Gastroesophageal sphincter (tissue), 4 donors: Measurements from ENCODE around the gene SAMD14. TPM values are rescaled to one million over a fixed set of nuclear protein-coding genes. Genes with fewer than 3 reads are reported as not detected.
A peak's percentile ranks its signal among the peaks of the same experiment; 100 is the strongest.

Source experiments
- ATAC-seq: fragments of 150-250 bp; one replicate; pipeline ENCODE4 v1.9.1; 2016; ENCODE audit warnings: mild to moderate bottlenecking, moderate library complexity
- H3K27ac ChIP-seq, 4 donors: fragments of 200-600 bp; sonication (generic) in 3 of 4; 1 replicate in 3 of 4; 2 replicates in 1 of 4; pipeline ENCODE4 v1.5.1; 2016 to 2019
- H3K27me3 ChIP-seq: fragments of 200-600 bp; sonication (generic); one replicate; pipeline ENCODE4 v1.5.1; 2019
- H3K36me3 ChIP-seq, 2 donors: fragments of 200-600 bp; sonication (generic); one replicate each; pipeline ENCODE4 v1.5.1; 2019; ENCODE audit warnings: control low read depth in 1 of 2
- H3K4me1 ChIP-seq, 3 donors: fragments of 200-600 bp; sonication (generic); 1 replicate in 2 of 3; 2 replicates in 1 of 3; pipeline ENCODE4 v1.5.1; 2016 to 2019; ENCODE audit warnings: control low read depth in 2 of 3
- H3K4me3 ChIP-seq, 2 donors: fragments of 200-600 bp; sonication (generic); one replicate each; pipeline ENCODE4 v1.5.1; 2019; ENCODE audit warnings: mild to moderate bottlenecking in 1 of 2, moderate library complexity in 1 of 2
- H3K9me3 ChIP-seq, 3 donors: fragments of 200-600 bp; sonication (generic); one replicate each; pipeline ENCODE4 v1.5.1; 2017 to 2019; ENCODE audit warnings: control low read depth in 2 of 3
- EP300 ChIP-seq: sonication (generic); formaldehyde crosslinking; IDR thresholded peaks from one replicate; pipeline ENCODE4 v1.6.1; 2017; ENCODE audit warnings: antibody characterized with exemption, mild to moderate bottlenecking
- POLR2A ChIP-seq, 2 donors: fragments of 450-650 bp; IDR thresholded peaks; one replicate each; pipeline ENCODE4 v1.6.1; 2017; ENCODE audit warnings: antibody characterized with exemption in 2 of 2, mild to moderate bottlenecking in 2 of 2, moderate library complexity in 1 of 2
- POLR2AphosphoS5 ChIP-seq: sonication (generic); formaldehyde crosslinking; IDR thresholded peaks from one replicate; pipeline ENCODE4 v1.6.1; 2017; ENCODE audit warnings: antibody characterized with exemption
- WGBS, 2 donors: methylation state at CpG; one replicate each; pipeline ENCODE4 v1.1.5; 2018; ENCODE audit warnings: low coverage in 1 of 2; 5-methylcytosine and 5-hydroxymethylcytosine counted together
- total RNA-seq, 4 donors: library from RNA; depleted of rRNA; stranded (reverse); fragments of >200 nt; gene quantifications; one replicate each; pipeline ENCODE4 v1.1.0, GENCODE V29; 2016
- TF ChIP-seq, protein P1 (sequence below), 4 experiments: fragments of 200-600 bp in 2 of 4; fragments of 450-650 bp in 2 of 4; sonication (generic) in 1 of 4; IDR thresholded peaks; one replicate each; pipeline ENCODE4 v1.5.1; 2017 to 2019; ENCODE audit warnings: antibody characterized with exemption in 4 of 4, mild to moderate bottlenecking in 2 of 4, moderate library complexity in 2 of 4

Gene SAMD14
- total RNA-seq, 4 donors from 2014 or later = 1.3 to 2.8 (median 2.3) TPM

DNA sequence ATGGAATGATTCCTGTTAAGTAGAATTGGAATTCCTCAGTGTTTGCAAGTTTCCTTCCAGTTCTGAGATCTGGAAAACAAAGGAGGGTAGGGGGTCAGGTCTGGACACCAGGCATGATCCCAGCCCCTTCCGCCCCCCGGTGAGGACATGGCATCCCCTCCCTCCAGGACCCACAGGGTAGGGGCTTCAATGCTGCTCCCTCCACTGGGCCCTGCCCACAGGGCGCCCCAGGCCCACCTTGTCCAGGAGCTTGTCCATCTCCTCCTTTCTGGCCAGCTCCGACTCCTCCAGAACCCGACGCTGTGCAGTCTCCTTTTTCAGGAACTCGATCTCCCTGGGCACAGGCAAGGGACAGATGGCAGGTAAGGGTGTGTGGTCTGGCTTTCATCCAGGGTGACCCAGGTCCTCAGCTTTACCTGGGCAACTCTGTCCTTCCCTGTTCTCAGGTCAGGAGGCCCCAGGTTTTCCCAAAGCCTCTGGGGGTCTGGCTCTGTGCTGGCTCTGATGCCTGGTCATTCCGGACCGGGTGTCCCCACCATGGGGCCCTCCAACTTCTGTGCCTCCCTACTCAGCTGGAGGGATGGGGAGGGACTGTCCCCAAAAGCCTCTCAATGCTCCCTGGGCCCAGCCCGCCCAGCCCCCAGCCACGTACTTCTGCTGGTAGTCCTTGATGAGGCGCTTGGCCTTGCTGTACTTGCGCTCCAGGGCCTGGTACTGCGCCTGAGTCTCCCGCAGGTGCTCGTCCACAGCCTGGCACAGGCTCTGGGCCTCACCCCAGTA lies 5.5 kb upstream of the SAMD14 start:
- TF ChIP-seq POLR2A (IDR thresholded peaks at IDR 0.05) = no peak
- no peak for TF ChIP-seq EP300
- TF ChIP-seq POLR2AphosphoS5 = no peak
- TF ChIP-seq, protein P1, sequence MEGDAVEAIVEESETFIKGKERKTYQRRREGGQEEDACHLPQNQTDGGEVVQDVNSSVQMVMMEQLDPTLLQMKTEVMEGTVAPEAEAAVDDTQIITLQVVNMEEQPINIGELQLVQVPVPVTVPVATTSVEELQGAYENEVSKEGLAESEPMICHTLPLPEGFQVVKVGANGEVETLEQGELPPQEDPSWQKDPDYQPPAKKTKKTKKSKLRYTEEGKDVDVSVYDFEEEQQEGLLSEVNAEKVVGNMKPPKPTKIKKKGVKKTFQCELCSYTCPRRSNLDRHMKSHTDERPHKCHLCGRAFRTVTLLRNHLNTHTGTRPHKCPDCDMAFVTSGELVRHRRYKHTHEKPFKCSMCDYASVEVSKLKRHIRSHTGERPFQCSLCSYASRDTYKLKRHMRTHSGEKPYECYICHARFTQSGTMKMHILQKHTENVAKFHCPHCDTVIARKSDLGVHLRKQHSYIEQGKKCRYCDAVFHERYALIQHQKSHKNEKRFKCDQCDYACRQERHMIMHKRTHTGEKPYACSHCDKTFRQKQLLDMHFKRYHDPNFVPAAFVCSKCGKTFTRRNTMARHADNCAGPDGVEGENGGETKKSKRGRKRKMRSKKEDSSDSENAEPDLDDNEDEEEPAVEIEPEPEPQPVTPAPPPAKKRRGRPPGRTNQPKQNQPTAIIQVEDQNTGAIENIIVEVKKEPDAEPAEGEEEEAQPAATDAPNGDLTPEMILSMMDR (IDR thresholded peaks at IDR 0.05) = no peak
- no CpG with 5 or more reads among the region's 16 CpGs for WGBS, 2 donors
- H3K4me3 ChIP-seq = no peak overlapping the region
- H3K27ac ChIP-seq = no peak overlapping the region
- no peaks in the 10 kb centered on the region for H3K9me3 ChIP-seq
- peaks cover 0 to 64% of the 10 kb centered on the region in 2 donors for H3K36me3 ChIP-seq
- no peak for ATAC-seq
- no peaks in the 10 kb centered on the region for H3K27me3 ChIP-seq
- H3K4me1 ChIP-seq = peaks cover 3 to 43% (median 21%) of the 10 kb centered on the region in 3 donors

DNA sequence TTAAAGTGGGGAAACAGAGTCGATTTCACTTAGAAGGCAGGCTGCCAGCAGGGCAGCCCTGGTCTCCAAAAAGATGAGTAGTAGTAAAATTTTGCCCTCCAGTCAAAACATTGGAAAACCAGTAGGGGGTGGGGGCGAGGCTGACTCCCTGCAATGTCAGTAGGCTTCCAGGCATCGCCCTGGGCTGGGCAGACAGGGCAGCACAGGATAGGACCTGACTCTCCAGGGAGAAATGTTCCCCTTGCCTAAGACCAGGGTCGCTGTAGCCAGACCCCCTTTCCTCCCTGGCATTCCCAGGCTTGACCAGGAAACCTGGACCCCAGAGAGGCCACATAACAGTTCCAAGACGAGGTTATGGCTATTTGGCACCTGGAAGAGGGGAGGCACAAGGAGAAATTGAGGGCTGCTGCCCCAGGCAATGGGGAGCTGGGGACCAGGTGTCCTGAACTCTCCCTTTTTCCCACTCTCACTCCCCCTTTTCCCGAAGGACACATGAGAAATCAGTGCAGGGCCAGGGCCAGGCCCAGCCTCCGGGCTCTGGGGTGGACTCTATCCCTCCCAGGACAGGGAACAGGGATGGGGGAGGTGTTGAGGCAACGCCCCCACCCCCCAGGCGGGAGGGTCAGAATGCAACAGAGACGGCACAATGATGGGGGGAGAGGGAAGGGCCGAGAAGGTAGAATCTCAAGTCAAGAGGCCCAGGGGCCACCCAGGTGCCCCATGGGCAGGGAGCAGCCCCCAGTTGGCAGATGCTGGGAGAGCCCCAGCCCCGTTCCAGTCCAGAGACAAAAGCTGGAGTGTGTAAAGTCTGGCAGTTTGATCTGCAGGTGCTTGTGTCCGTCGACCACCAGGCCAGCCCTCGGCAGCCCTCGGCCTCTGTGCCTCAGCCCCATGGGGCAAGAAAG lies 4.5 kb upstream of the SAMD14 start:
- H3K4me1 ChIP-seq = peaks cover 3 to 43% (median 25%) of the 10 kb centered on the region in 3 donors
- WGBS, 2 donors = 41 to 45% methylated on average over 4 to 5 of the region's 16 CpGs
- no peak overlapping the region for H3K4me3 ChIP-seq
- H3K36me3 ChIP-seq = peaks cover 0 to 54% of the 10 kb centered on the region in 2 donors
- no peak for TF ChIP-seq EP300
- H3K27me3 ChIP-seq = no peaks in the 10 kb centered on the region
- H3K9me3 ChIP-seq = no peaks in the 10 kb centered on the region
- ATAC-seq = no peak
- H3K27ac ChIP-seq = peak overlapping the region in 1 of 4 donors; percentile 69

DNA sequence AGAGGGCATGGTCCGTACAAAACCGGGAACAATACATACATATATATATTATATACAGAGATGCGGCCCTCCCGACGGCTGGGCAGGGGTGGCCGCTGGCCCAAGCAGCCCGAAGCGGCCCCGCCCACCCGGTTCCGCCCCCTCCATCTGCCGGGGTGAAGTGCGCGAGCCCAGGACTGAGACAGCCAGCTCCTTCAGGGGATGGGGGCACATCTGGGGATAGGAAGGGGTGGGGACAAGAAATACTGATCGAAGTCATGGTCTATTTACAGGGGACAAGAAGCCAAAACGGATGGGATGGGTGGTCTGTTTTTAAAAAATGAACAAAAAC lies 3.8 kb upstream of the SAMD14 start:
- no peaks in the 10 kb centered on the region for H3K27me3 ChIP-seq
- peaks cover 0 to 47% of the 10 kb centered on the region in 2 donors for H3K36me3 ChIP-seq
- no peaks in the 10 kb centered on the region for H3K9me3 ChIP-seq
- peak overlapping the region; percentile 2 to 77 (median 60) for H3K27ac ChIP-seq
- ATAC-seq = no peak
- TF ChIP-seq, protein P1 (IDR thresholded peaks at IDR 0.05) = no peak
- TF ChIP-seq POLR2AphosphoS5 = no peak
- TF ChIP-seq POLR2A (IDR thresholded peaks at IDR 0.05) = no peak
- no peak for TF ChIP-seq EP300
- WGBS, 2 donors = 33 to 36% methylated on average over 1 to 2 of the region's 16 CpGs
- H3K4me3 ChIP-seq = no peak overlapping the region
- H3K4me1 ChIP-seq = peaks cover 3 to 47% (median 32%) of the 10 kb centered on the region in 3 donors

DNA sequence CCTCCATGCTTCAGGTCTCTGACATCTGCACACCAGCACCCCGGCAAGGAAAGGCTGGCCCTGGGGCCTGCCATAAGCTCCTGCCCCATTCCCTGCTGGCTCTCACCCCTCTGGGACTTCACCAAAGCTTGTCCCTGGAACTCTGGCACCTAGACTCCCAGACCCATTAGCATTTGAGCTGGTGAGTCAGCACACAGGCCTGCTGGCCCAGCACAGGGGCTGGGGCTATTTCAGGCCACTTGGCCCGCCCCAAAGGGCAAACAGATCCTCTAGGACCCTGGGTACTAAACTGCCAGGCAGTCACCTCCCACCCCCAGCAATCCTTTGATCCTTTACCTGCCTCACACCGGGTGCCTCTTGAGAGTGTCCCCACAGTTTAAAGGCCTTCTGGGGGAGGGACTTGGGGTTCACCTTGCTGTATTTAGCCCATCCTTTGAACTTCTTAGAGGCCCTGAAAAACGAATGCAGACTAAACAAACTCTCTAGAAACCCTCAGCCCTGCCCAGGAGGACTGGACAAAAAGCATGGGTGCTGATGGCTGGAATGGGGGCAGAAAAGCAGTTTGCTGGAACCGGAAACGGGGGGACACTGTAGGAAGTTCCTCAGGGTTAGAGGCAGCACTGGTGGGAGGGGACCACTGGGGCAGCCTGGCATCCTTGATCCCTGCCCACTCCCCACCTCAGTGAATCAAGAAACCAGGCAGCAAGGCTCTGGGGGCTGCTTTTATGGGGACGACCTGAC lies 3.2 kb upstream of the SAMD14 start:
- 41% methylated on average over 2 of the region's 7 CpGs; no CpG with 5 or more reads in 1 of the 2 donors for WGBS, 2 donors

DNA sequence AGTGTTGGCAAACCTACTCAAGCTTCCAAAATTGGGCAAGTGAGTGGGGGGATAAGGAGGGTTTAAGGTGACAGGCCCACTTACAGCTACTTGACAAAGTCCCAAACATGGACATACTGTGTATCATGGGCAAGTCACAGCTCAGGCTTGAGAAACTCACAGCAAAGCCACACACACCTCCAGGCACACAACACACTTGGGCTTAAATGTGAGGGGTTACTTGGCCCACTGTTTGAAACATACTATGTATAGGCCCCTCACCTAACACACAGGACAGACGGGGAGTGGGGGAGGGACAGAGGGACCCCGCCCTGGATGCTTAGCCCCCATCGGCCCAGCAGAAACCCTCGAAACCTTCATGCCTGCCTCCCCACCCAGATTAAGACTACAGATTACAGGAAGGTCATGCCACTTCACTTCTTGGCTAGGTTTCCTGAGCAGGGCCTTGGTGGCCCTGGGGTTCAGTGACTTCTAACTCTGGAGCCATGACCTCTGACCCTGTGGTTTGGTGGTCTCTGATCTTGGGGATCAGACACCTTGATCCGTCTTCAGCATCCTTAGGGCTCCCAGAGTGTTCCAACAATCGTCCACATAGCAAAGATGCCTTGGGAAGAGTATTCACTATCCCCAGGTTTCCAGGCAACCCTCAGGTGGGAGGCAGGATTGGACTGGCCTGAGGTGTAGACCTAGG lies 2.3 kb upstream of the SAMD14 start:
- WGBS, 2 donors = 70 to 80% methylated on average over 2 to 4 of the region's 6 CpGs
- ATAC-seq = no peak

More for the DNA sequence above, 3.2 kb upstream of the SAMD14 start:
- H3K27me3 ChIP-seq = no peaks in the 10 kb centered on the region
- no peak for TF ChIP-seq POLR2A (IDR thresholded peaks at IDR 0.05)
- no peak for TF ChIP-seq EP300
- peak; percentile 64 for TF ChIP-seq POLR2AphosphoS5
- peaks cover 3 to 52% (median 33%) of the 10 kb centered on the region in 3 donors for H3K4me1 ChIP-seq
- no peak overlapping the region for H3K4me3 ChIP-seq
- no peaks in the 10 kb centered on the region for H3K9me3 ChIP-seq
- peaks cover 0 to 41% of the 10 kb centered on the region in 2 donors for H3K36me3 ChIP-seq
- ATAC-seq = peak; percentile 57
- peak overlapping the region; percentile 2 to 77 (median 60) for H3K27ac ChIP-seq

More for the DNA sequence above, 2.3 kb upstream of the SAMD14 start:
- H3K4me1 ChIP-seq = peaks cover 3 to 59% (median 33%) of the 10 kb centered on the region in 3 donors
- H3K27ac ChIP-seq = peak overlapping the region in 2 of 4 donors; percentile 69 to 77
- no peaks in the 10 kb centered on the region for H3K27me3 ChIP-seq
- no peak overlapping the region for H3K4me3 ChIP-seq
- no peaks in the 10 kb centered on the region for H3K9me3 ChIP-seq
- TF ChIP-seq EP300 (no peak), POLR2A (IDR thresholded peaks at IDR 0.05) (no peak)
- TF ChIP-seq, protein P1 (IDR thresholded peaks at IDR 0.05) = no peak
- peaks cover 0 to 32% of the 10 kb centered on the region in 2 donors for H3K36me3 ChIP-seq
